Glomerular visceral epithelial cell (primary cell): ENCODE data around the gene CELA2A.
A peak's percentile ranks its signal among the peaks of the same experiment; 100 is the strongest.
"Not testable (repeated sequence)": the region's sequence is repeated elsewhere in the genome, so short reads cannot be mapped to it uniquely, and the experiment has no call there.

Source experiments
- DNase-seq: peaks from one replicate; pipeline ENCODE4 v3.0.0-alpha.2; 2016; ENCODE audit errors: extremely low spot score

CELA2A gene

GRCh38 chr1:15444468-15445389 is 11.8 kb upstream of the CELA2A start:
- no peak for DNase-seq

DNA sequence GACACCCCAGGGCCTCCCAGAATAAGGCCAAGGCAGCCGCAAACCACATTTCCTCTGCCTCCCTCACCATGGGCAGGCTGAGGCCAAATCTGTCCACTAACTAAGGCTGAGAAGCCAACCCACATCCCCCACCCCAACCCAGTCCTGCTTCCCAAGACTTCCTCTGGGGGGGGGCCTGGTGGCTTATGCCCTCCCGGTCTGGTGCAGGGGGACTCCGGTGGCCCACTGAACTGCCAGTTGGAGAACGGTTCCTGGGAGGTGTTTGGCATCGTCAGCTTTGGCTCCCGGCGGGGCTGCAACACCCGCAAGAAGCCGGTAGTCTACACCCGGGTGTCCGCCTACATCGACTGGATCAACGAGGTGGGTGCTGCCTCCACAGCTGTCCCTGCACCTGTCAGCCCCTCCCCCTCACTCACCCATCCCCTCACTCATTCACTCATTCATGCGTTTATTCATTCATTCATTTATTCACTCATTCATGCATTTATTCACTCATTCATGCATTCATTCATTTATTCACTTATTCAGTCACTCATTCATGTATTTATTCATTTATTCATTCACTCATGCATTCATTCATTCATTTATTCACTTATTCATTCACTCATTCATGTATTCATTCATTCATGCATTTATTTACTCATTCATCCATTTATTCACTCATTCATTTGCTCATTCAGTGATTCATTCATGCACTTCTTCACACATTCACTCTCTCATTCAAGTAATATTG is 11.0 kb upstream of the CELA2A start:
- DNase-seq, result no peak

GRCh38 chr1:15446212-15446611 is 10.3 kb upstream of the CELA2A start:
- DNase-seq, result no peak

- DNase-seq, result no peak
Measured at GRCh38 chr1:15448877-15449462, 7.6 kb upstream of the CELA2A start.

DNA sequence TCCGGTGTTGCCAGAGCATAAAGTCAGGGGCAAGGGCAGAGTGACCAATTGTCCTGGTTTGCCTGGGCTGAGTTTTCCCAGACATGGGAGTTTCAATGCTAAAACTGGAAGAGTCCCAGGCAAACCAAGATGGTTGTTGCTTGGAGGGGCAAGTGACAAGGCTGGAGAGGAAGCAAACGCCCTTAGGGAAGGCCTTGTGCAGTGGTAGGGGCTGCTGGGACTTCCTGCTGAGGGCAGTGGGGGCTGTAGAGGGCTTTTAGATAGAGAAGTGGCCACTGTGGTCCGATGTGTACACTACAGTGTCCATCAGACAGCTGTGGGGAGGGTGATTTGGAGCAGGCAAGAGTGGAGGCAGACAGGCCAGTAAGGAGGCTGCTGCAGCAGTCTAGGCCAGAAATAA is 7.0 kb upstream of the CELA2A start:
- DNase-seq, result no peak

DNA sequence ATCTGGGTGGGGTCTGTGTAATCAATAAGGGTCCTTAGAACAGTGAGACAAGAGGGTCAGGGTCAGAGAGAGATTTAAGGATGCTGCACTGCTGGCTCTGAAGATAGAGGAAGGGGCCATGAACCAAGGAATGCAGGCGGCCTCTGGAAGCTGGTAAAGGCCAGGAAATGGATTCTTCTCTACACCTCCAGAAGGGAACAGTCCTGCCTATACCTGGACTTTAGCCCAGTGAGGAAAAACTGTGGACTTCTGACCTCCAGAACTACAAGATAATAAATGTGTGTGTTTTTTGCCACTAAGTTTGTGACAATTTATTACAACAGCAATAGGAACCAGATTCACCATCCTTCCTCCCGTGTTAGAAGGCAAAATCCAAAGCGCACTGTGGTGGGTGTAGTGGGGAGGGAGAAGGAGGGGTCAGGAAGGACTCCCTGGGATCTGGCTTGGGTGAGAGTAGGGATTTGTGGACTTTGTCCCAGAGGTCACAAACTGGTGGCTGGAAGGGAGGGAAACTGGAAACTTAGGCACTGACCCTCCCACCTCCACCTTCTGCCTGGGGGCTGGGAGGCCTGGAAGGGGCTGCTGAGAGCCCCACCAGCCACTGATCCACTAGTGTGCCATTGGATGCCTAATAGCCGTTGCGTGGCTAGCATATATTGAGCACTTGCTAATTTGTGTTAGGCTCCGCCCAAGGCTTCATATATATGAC is 5.4 kb upstream of the CELA2A start:
- DNase-seq, result no peak

DNA sequence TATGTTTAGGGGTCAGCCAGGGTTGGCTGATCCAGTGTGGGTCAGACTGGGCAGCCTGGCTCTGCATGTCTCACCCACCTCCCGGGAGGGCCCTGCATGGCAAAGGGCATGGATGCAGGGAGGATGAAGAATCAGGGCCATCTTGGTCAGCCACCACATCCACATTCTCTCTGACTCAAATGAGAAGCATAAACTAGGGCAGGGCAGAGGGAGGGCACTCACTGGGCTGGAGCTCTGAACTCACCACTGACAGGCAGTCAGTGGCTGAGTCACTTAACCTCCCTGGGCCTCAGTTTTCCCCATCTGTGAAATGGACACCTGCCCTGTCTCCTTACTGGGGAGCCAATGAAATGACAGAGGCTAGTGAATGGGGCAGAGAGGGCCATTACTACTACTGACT is 4.3 kb upstream of the CELA2A start:
- no peak for DNase-seq

DNA sequence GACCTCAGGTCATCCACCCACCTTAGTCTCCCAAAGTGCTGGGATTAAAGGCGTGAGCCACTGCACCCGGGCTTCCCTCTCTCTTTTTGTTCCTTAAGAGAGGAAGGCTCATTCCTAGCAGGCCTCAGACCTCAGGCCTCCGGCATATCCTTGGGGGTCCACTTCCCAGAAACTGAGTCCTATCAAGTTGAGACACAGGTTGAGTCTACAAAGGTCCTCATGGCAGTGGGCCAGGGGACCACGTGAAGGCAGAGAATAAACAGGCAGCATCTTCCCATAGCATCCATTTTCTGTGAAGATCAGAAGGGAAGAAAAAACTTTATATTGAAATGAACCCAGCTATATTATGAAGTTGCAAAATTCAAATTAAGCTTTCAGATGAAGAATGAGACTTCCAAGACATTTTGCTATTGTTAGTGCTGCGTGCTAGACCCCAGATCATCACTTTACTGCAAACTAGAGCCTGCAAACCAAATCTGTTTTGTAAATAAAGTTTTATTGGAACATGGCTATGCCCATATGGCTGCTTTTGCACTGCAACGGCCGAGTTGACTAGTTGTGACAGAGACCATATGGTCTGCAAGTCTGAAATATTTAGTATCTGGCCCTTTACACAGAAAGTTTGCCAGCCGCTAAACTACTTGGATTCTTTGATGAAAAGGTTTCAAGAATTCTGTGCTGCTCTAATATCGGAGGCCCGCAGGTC is 3.5 kb upstream of the CELA2A start:
- DNase-seq, result no peak

GRCh38 chr1:15453734-15454133 is 2.8 kb upstream of the CELA2A start:
- DNase-seq, result no peak

DNA sequence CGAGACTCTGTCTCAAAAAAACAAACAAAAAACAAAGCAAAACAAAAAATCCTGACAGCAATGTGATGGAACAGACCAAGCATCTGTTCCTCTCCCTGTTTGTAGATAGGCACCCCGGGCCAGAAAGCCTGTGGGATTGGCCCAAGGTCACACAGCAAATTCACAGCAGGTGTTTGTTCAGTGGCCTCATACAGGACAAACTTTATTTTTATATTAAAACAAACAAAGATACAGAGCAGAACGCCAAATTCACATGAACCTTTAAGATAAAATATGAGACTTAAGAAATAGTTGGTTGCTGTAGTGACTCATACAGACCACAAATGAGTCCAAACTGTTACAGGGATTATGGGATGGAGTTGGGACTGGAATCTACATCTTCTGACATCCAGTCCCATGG is 2.3 kb upstream of the CELA2A start:
- DNase-seq, result peak; percentile 16

GRCh38 chr1:15455522-15455921 is 1.0 kb upstream of the CELA2A start:
- no peak for DNase-seq

DNA sequence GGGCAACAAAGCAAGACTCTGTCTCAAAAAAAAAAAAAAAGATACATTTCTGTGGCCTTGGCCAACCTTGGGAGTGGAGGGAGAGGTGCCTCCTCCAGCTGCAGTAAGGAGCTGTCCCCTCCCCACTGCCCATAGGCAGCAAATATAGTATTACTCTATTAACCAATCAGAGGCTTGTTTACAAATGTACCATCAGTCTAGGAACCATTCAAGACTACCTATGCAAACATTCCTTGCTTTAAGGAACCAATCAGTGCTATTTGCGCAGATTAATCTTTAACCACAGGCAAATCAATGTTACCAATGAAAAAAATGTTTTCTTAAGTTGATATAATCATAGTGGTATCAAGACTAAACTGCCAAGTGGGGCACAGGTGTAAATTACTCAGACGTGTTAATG is 1.1 kb downstream of the CELA2A start:
- DNase-seq, result no peak

GRCh38 chr1:15458388-15458787 is 1.9 kb downstream of the CELA2A start:
- DNase-seq, result not testable (repeated sequence)

DNA sequence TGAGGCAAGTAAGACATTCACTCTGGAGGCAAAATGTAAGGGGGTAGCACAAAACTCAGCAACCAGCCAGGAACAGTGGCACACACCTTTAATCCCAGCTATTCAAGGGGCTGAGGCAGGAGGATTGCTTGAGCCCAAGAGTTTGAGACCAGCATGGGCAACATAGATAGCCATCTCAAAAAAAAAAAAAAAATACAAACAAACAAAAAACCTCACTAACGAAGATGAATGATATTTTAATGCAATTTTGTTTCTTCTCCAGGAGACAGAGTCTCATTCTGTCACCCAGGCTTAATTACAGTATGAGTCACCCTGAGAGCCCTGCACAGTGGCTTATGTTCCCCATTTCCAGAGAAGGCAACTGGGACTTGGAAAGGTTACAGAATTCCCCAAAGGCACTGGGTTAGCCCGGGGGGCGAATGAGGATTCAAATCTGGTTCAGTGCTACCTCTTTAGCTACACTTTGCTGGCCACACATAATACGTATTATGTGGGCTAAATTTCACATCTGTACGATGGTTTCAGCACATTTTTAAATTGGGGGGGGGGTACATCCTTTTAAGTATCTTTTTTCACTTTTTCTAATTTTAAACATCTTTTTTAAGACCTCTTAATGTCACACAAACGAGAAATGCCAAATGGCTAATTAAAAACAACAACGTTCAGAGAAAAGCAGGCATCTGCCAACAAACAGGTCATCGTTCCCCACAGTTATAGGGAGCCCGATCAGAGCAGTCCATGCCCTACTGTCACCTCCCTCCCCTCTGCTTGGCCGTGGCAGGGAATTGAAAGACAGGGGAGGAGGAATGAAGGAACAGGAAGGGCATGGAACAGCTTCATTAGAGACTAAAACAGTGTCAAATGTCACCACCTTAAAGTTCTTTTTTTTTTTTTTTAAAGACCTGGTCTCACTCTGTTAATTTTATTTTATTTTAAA is 3.5 kb downstream of the CELA2A start:
- no peak for DNase-seq

DNA sequence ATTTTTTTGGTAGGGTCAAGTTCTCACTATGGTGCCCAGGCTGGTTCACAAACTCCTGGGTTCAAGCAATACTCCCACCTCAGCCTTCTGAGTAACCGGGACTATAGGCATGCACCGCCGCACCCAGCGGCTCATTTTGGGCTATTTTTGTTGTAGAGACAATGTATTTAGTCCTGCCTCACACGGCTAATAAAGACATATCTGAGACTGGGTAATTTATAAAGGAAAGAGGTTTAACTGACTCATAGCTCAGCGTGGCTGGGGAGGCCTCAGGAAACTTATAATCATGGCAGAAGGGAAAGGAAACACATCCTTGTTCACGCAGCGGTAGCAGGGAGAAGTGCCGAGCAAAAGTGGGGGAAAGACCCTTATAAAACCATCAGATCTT is 4.2 kb downstream of the CELA2A start:
- no peak for DNase-seq

GRCh38 chr1:15463064-15463800 is 6.7 kb downstream of the CELA2A start:
- DNase-seq, result not testable (repeated sequence)

- DNase-seq, result not testable (repeated sequence)
Measured at GRCh38 chr1:15463926-15464322, 7.4 kb downstream of the CELA2A start.

DNA sequence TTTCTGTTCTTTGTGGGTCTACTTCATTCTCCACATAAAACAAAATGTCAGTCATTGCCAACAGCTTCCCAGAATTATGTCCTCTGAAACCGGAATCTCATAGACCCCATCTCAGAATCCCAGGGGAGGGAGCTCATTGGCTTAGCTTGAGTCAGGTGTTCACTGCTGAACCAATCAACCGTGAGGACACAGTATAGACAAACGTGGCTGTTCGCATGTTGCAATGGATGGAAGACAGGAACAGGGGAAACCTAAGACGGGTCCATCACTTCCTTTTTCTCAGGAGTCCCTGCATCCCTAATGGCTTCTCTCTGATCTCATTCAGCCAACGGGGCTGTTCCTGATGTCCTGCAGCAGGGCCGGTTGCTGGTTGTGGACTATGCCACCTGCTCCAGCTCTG is 9.1 kb downstream of the CELA2A start:
- DNase-seq, result no peak

- not testable (repeated sequence) for DNase-seq
Measured at GRCh38 chr1:15466955-15467625, 10.6 kb downstream of the CELA2A start.
